Activated naive CD4-positive, alpha-beta T cell treated with anti-CD3 and anti-CD28 coated beads for 36 hours (primary cell): ENCODE results near the gene NKAIN2. TPM values are rescaled to one million over a fixed set of nuclear protein-coding genes. Genes with fewer than 3 reads are reported as not detected.

Experiments used
- CTCF ChIA-PET: fragments of 350-600 bp; sonication (Branson Sonifier 250); formaldehyde crosslinking; loops from one replicate; lab custom pipeline; 2021; ENCODE audit warnings: antibody characterized with exemption; lab: Charles Lee
- DNase-seq: peaks from one replicate; pipeline ENCODE4 v3.0.0-alpha.2; 2020
- H3K27ac Mint-ChIP-seq: one replicate; pipeline ENCODE4 v1.8.0; 2021; ENCODE audit warnings: mild to moderate bottlenecking, mixed read lengths
- H3K27me3 Mint-ChIP-seq: one replicate; pipeline ENCODE4 v1.8.0; 2021; ENCODE audit warnings: low read depth, mixed read lengths
- H3K36me3 Mint-ChIP-seq: one replicate; pipeline ENCODE4 v1.8.0; 2021; ENCODE audit warnings: low read depth, mixed read lengths
- H3K4me1 Mint-ChIP-seq: one replicate; pipeline ENCODE4 v1.8.0; 2021; ENCODE audit warnings: low read depth, mixed read lengths
- H3K4me3 Mint-ChIP-seq: one replicate; pipeline ENCODE4 v1.8.0; 2021; ENCODE audit warnings: mild to moderate bottlenecking, moderate library complexity, mixed read lengths
- H3K9me3 Mint-ChIP-seq: one replicate; pipeline ENCODE4 v1.8.0; 2021; ENCODE audit warnings: mixed read lengths
- intact Hi-C: fragments of 100-400 bp; cut with micrococcal nuclease; formaldehyde crosslinking; loops from one replicate; pipeline ENCODE4 v1.15.1; 2023
- total RNA-seq, 2 experiments: library from RNA; stranded (reverse); gene quantifications; one replicate each; pipeline ENCODE4 v1.2.3, GENCODE V29; 2021

Gene NKAIN2
- total RNA-seq, 2 experiments from 2014 or later, result not detected

DNA sequence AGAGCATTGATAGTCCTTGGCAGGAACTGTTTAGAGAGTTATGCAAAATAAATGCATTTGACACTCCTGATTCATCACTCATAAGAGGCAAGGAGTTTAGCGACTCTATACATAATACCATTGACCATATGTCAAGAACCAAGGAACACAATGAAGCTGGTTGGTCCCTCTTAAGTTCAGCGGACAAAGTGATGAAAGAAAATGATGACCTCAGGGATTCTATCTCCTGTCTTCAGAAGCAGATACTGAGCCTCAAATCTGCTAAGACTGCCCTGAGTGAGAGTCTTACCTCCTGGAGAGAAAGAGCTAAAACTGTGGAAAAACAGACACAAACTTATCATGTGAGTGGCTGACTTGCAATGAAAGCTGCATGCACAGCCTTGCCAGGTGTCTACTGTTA lies 9.5 kb upstream of the NKAIN2 start:
- intact Hi-C loops, result loop anchor here (10.0 kb wide), 1 partner anchor 379 kb away; no protein-coding TSS in a partner anchor
- H3K9me3 Mint-ChIP-seq, result no peaks in the 10 kb centered on the region
- DNase-seq, result no peak
- no peak overlapping the region for H3K4me3 Mint-ChIP-seq
- no peaks in the 10 kb centered on the region for H3K36me3 Mint-ChIP-seq
- H3K4me1 Mint-ChIP-seq, result no peaks in the 10 kb centered on the region
- CTCF ChIA-PET, result interaction anchor here (0.7 to 1.2 kb wide), 2 partner anchors 8 to 44 kb away, joined by 3 to 4 read pairs; no protein-coding TSS in a partner anchor
- no peak overlapping the region for H3K27ac Mint-ChIP-seq
- H3K27me3 Mint-ChIP-seq, result peaks cover 5% of the 10 kb centered on the region

DNA sequence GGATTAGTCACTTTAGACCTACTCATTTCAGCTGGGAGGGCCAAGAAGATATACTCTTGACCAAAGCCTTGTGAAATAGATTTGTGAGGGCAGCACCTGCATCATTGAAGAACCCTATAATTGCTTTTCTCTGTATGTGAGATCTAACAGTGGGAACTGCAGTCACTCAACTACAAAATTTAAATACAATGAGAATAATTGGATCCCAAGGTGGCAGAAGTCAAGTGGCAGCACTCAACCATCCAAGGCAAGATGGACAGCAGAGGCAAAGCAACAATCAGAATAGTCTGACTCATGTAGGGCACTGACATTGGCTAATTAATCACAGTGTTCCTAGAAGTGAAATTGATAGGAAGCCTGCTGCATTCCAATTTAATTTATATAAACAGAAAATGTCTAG lies 8.9 kb upstream of the NKAIN2 start:
- Mint-ChIP-seq H3K36me3 (no peaks in the 10 kb centered on the region), H3K4me3 (no peak overlapping the region), H3K9me3 (no peaks in the 10 kb centered on the region), H3K4me1 (no peaks in the 10 kb centered on the region), H3K27me3 (peaks cover 5% of the 10 kb centered on the region), H3K27ac (no peak overlapping the region)
- no peak for DNase-seq
- intact Hi-C loops, result loop anchor here (10.0 kb wide), 1 partner anchor 380 kb away; no protein-coding TSS in a partner anchor
- CTCF ChIA-PET, result interaction anchor here (0.7 to 1.2 kb wide), 2 partner anchors 8 to 45 kb away, joined by 3 to 4 read pairs; no protein-coding TSS in a partner anchor

DNA sequence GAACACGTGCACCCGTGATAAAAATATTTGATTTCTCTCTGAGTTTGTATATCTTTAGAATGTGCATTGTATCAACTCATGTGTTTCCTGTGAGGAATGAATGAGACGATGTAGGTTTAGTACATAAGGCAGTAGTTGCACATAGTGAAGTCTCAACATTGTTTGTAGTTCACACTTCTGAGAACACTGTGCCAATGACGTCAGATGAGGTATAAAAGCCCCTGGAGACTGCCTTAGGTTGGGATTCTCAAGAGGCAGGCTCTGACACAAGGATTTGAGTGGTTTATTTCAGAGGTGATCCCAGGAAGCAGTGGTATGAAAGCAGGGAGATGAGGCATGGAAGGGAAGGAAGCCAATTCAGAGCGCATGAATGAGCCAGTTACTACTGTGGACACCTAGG lies 2.6 kb upstream of the NKAIN2 start:
- Mint-ChIP-seq H3K27ac (no peak overlapping the region), H3K9me3 (no peaks in the 10 kb centered on the region), H3K4me1 (peaks cover 12% of the 10 kb centered on the region), H3K4me3 (no peak overlapping the region), H3K36me3 (no peaks in the 10 kb centered on the region), H3K27me3 (peaks cover 41% of the 10 kb centered on the region)
- CTCF ChIA-PET, result interaction anchor here (0.8 kb wide), 1 partner anchor 1054 kb away, joined by 3 read pairs; no protein-coding TSS in a partner anchor
- intact Hi-C loops, result no loop called here
- no peak for DNase-seq

DNA sequence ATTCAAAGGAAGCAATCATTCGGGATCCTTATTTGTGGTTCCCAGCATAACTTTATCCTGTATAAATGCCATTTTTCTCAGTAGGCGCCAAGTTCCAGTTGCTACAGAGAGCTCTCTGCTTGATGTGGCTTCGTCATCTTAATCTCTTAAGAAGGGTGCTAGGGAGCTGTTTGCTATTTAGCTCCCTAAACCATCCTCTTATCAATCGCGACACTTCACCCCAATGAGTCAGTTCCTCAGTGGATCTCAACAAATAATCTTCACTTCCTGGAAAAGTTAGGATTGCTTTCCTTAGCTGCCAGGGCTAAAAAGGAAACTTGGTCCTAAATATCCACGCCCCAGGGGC lies 1.3 kb upstream of the NKAIN2 start:
- intact Hi-C loops, result loop anchor here (1.0 to 2.0 kb wide), 3 partner anchors 992 to 1312 kb away; no protein-coding TSS in a partner anchor
- Mint-ChIP-seq H3K9me3 (no peaks in the 10 kb centered on the region), H3K4me3 (no peak overlapping the region), H3K27ac (no peak overlapping the region), H3K36me3 (no peaks in the 10 kb centered on the region), H3K4me1 (peaks cover 12% of the 10 kb centered on the region), H3K27me3 (peaks cover 41% of the 10 kb centered on the region)
- DNase-seq, result no peak
- CTCF ChIA-PET, result interaction anchor here (0.6 to 1.6 kb wide), 12 partner anchors 8 to 1210 kb away, joined by 3 to 7 read pairs (median 3); no protein-coding TSS in a partner anchor

DNA sequence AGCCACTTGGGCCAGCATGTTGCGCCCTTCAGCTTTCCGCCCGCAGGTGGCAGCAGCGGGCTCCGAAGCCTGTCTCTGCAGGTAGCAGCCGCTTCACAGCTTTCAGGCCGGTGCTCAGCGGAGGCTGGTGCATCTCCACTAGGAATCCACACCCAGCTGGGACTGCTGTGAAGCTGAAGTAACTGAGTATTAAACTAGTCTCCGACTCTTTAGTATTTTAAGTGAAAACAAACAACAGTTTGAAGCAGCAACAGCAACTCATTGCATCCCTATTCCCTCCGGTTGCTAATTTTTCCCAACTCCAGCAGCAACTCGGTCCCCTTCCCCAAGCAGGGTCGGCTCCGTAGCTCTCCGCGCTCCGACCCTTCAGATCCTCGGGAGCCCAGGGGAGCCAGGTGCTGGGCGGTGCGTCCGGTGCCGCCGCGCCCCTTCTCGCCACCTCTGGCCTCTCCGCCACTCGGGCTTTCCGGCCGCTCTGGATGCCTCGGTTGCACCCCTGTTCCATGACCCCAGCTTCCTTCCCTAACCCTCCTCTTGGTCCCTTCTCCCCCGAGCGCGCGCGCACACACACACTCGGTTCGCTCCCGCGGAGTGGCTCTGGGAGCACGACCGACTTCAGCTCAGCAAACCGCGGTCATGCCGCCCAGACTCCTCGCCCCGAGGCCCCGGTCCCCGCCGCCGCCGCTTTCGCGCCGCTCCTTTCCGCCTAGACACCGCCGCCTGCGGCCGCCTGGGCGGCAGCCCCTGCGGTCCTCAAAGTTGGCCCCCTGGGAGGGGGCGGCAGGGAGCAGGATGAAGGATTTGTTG lies 765 bp upstream of the NKAIN2 start:
- CTCF ChIA-PET, result interaction anchor here (0.6 to 1.6 kb wide), 13 partner anchors 9 to 1209 kb away, joined by 3 to 7 read pairs (median 3); no protein-coding TSS in a partner anchor
- no peaks in the 10 kb centered on the region for H3K9me3 Mint-ChIP-seq
- H3K27ac Mint-ChIP-seq, result no peak overlapping the region

DNA sequence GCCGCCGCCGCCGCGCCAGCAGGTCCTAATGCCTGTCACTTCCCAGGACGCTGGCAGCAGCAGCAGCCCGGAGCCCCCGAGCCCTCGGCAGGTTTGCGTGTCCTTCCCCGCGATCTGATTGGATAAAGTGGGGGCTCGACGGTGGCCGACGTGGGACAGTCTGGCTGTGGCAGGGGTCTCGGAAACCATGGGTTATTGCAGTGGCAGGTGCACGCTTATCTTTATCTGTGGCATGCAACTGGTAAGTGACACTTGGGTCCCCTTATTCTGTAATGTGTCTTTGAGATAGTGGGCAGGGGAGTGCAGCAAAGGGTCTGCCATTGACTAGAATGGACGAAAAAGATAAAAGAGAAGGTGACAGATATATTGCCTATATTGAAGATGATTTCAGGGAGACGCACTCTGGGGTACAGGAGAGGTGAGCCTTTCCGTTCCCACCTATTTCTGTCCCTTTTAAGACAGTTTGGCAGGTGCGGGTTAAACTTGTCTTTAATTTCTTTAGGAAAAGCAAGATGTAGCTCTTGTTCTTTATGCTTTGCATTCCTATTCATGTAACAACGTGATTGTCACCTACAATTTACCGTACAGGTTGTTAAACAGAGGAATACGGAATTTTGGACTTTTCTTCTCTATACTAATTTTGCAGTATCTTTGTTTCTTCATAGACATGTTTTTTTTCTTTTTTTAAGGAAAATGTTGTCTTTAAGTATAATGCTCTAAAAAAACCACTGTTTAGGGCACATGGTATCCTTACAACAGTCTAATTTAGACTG lies 535 bp downstream of the NKAIN2 start:
- H3K36me3 Mint-ChIP-seq, result no peaks in the 10 kb centered on the region
- intact Hi-C loops, result no loop called here
- no peak for DNase-seq
- peaks cover 43% of the 10 kb centered on the region for H3K27me3 Mint-ChIP-seq
- CTCF ChIA-PET, result no interaction called here
- no peaks in the 10 kb centered on the region for H3K9me3 Mint-ChIP-seq
- no peak overlapping the region for H3K27ac Mint-ChIP-seq
- H3K4me3 Mint-ChIP-seq, result peak overlapping the region; percentile 60
- H3K4me1 Mint-ChIP-seq, result peaks cover 12% of the 10 kb centered on the region

More for the DNA sequence above, 765 bp upstream of the NKAIN2 start:
- intact Hi-C loops, result loop anchor here (1.0 to 2.0 kb wide), 3 partner anchors 992 to 1311 kb away; no protein-coding TSS in a partner anchor
- Mint-ChIP-seq H3K27me3 (peaks cover 43% of the 10 kb centered on the region), H3K4me3 (peak overlapping the region; percentile 51), H3K4me1 (peaks cover 12% of the 10 kb centered on the region), H3K36me3 (no peaks in the 10 kb centered on the region)
- DNase-seq, result peak; percentile 78

DNA sequence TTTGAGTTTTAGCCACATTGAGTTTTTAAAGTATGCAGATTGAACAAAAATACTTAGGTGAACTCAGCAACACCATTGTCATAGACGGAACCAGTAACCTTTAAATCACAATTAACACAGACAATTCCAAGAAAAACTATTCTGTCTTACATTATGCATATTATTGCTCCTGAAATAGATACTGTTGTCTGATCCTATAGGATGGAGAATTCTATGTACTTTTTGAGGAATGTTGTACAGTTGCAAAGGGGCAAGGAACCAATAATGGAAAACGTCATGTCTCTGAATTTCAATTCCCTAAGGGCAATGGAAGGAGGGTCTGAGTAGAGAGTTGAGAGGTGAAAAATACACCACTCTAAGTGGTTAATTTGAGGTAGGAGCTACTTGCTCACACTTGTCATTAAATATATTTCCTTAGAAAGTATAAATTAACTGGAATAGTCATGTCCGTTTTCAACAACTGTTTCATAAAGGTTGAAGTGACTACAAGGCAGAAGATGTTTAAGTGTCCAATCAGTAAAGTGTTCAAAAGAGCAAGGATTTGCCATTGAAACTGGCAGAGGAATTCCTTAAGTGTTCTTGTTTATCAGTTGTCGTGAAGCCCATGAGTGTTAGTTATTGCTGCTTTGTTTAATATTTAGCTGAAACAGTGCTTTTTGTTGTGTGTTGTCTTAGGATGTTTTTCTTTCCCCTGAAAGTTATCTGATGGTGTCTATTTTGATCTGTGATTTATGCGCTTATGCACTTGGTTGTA lies 1.3 kb downstream of the NKAIN2 start:
- Mint-ChIP-seq H3K9me3 (no peaks in the 10 kb centered on the region), H3K36me3 (no peaks in the 10 kb centered on the region), H3K27ac (no peak overlapping the region), H3K4me1 (peaks cover 12% of the 10 kb centered on the region), H3K4me3 (no peak overlapping the region), H3K27me3 (peaks cover 43% of the 10 kb centered on the region)
- DNase-seq, result no peak
- CTCF ChIA-PET, result no interaction called here
- intact Hi-C loops, result no loop called here

DNA sequence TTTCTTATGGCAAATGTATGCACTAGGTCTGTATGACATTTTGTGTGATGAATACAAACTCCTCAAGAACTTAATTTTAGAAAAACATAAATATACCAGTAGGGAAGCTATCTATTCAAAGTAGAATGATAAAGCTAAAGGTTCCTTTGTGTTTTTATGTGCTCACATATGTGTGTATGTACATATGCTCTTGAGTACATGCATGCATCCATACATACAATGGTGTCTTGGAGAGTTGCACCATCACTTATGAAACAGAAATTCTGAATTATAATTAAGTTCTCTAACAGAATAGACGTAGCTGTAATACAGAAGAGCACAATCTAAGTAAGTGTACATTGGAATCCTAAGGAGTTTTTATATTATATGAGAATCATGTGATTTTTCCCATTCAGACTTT lies 2.3 kb downstream of the NKAIN2 start:
- peaks cover 35% of the 10 kb centered on the region for H3K27me3 Mint-ChIP-seq
- no peak for DNase-seq
- CTCF ChIA-PET, result no interaction called here
- no peaks in the 10 kb centered on the region for H3K36me3 Mint-ChIP-seq
- H3K4me1 Mint-ChIP-seq, result peaks cover 12% of the 10 kb centered on the region
- intact Hi-C loops, result no loop called here
- no peaks in the 10 kb centered on the region for H3K9me3 Mint-ChIP-seq
- no peak overlapping the region for H3K27ac Mint-ChIP-seq
- H3K4me3 Mint-ChIP-seq, result no peak overlapping the region

DNA sequence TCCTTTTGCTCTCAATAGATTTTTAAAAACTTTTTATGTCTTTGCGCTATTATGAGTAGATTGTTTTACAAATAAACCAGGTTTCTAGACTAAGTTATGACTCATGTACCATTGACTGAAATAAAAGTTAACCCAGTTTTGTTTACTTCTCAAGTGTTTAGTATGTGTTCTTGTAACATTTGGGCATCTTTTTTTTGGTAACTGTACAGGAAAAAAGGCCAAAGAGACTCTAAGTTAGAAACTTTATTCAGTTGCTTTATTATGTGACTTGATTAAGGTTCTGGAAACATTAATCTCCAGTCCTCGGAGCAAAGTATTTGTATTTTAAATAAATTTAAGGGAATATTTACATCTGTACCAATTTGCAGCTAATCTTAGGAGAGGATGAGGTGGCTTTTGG lies 2.9 kb downstream of the NKAIN2 start:
- CTCF ChIA-PET, result no interaction called here
- no peak overlapping the region for H3K4me3 Mint-ChIP-seq
- H3K9me3 Mint-ChIP-seq, result no peaks in the 10 kb centered on the region
- peaks cover 33% of the 10 kb centered on the region for H3K27me3 Mint-ChIP-seq
- DNase-seq, result no peak
- H3K27ac Mint-ChIP-seq, result no peak overlapping the region
- H3K36me3 Mint-ChIP-seq, result no peaks in the 10 kb centered on the region
- intact Hi-C loops, result no loop called here
- H3K4me1 Mint-ChIP-seq, result peaks cover 12% of the 10 kb centered on the region

DNA sequence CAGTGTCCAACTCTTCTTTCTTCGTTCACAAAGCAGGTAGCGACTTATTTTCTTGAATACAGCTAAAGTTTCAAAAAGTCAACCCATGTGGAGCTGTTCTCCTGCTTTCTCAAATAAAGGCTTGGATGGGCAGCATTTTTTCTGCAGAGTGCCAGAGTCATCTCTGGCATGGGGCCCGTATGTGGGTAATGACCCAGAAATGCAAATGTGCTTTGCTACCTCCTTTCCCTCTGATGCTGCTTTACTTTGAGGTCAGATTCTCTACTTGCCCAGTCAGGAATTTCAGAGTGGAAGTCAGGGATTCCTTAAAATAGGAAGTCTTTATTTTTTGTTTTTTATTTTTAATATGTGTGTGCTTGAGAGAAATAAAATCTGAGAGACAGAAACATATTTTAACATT lies 4.9 kb downstream of the NKAIN2 start:
- Mint-ChIP-seq H3K9me3 (no peaks in the 10 kb centered on the region), H3K27ac (no peak overlapping the region), H3K27me3 (peaks cover 25% of the 10 kb centered on the region), H3K4me1 (peaks cover 6% of the 10 kb centered on the region), H3K4me3 (no peak overlapping the region), H3K36me3 (no peaks in the 10 kb centered on the region)
- intact Hi-C loops, result no loop called here
- DNase-seq, result no peak
- CTCF ChIA-PET, result no interaction called here

DNA sequence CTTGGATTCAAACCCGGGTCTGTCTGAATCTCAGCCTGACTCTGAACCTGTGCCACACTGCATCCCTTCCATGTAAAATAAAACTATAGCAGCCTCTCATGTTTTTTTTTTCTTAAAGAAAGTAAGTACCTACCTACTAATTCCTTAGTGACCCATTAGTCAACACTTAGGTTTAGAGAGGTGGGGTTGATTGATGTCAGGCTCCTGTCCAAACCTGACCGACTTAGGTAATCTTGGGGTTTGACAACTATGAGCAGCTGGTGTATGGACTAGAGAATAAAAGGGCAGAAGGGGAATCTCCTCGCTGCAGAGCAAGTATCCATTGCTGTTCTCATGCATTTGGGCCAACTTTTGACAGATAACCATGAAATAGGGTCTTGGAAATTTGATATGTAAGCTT lies 6.5 kb downstream of the NKAIN2 start:
- CTCF ChIA-PET, result interaction anchor here (1.0 kb wide), 1 partner anchor 209 kb away, joined by 3 read pairs; no protein-coding TSS in a partner anchor
- intact Hi-C loops, result no loop called here

DNA sequence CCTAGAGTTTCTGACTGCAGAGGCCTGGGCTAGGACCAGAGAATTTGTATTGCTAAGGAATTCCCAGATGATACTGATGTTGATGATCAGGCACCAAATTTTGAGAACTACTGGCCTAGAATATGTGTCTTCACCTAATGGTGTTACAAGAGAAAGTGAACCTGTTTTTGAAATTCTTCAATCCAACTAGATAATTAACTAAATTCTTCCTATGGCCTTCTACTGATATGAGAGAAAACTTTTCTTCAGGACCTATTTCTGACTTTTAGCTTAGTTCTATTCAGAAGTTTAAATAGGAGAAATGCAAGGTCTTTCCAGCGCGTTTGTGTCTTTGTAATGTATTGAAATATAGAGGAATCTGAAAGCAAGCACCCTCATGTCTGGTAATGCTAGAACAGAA lies 7.3 kb downstream of the NKAIN2 start:
- no peaks in the 10 kb centered on the region for H3K36me3 Mint-ChIP-seq
- no peaks in the 10 kb centered on the region for H3K9me3 Mint-ChIP-seq
- no peak for DNase-seq
- H3K27ac Mint-ChIP-seq, result no peak overlapping the region
- peaks cover 9% of the 10 kb centered on the region for H3K27me3 Mint-ChIP-seq
- H3K4me1 Mint-ChIP-seq, result no peaks in the 10 kb centered on the region
- intact Hi-C loops, result no loop called here
- no peak overlapping the region for H3K4me3 Mint-ChIP-seq
- CTCF ChIA-PET, result no interaction called here

More for the DNA sequence above, 6.5 kb downstream of the NKAIN2 start:
- Mint-ChIP-seq H3K9me3 (no peaks in the 10 kb centered on the region), H3K4me3 (no peak overlapping the region), H3K36me3 (no peaks in the 10 kb centered on the region), H3K27ac (no peak overlapping the region), H3K4me1 (no peaks in the 10 kb centered on the region), H3K27me3 (peaks cover 11% of the 10 kb centered on the region)
- DNase-seq, result no peak
